ENCODE results near the gene HOXD1.

The HOXD1 gene

GRCh38 chr2:176164611-176165369 is 23.7 kb upstream of the HOXD1 start:
- Mint-ChIP-seq H3K9me3 (peaks cover 0 to 4% of the 10 kb centered on the region in 2 donors), H3K4me1 (ENCODE audit: low read depth in 2 of 2) (peaks cover 3 to 10% of the 10 kb centered on the region in 2 donors), H3K27me3 (peaks cover 87 to 100% of the 10 kb centered on the region in 2 donors), H3K36me3 (ENCODE audit: insufficient read depth) (peaks cover 28% of the 10 kb centered on the region), H3K27ac (no peak overlapping the region), H3K4me3 (peak overlapping the region in 1 of 2 donors; percentile 37)
- no peak for DNase-seq
- ATAC-seq (replicated peaks): no peak

- Mint-ChIP-seq H3K9me3 (peaks cover 0 to 4% of the 10 kb centered on the region in 2 donors), H3K27me3 (peaks cover 90 to 100% of the 10 kb centered on the region in 2 donors), H3K4me3 (peak overlapping the region in 1 of 2 donors; percentile 37), H3K4me1 (ENCODE audit: low read depth in 2 of 2) (peaks cover 3 to 10% of the 10 kb centered on the region in 2 donors), H3K27ac (no peak overlapping the region), H3K36me3 (ENCODE audit: insufficient read depth) (peaks cover 26% of the 10 kb centered on the region)
- ATAC-seq (replicated peaks) (no peak), DNase-seq (no peak)
Measured at GRCh38 chr2:176165370-176166050, 23.0 kb upstream of the HOXD1 start.

- Mint-ChIP-seq H3K27me3 (peaks cover 90 to 100% of the 10 kb centered on the region in 2 donors), H3K27ac (no peak overlapping the region), H3K4me3 (no peak overlapping the region), H3K36me3 (ENCODE audit: insufficient read depth) (peaks cover 19% of the 10 kb centered on the region), H3K4me1 (ENCODE audit: low read depth in 2 of 2) (peaks cover 3 to 7% of the 10 kb centered on the region in 2 donors), H3K9me3 (peaks cover 0 to 4% of the 10 kb centered on the region in 2 donors)
- ATAC-seq (replicated peaks) (no peak), DNase-seq (no peak)
Measured at GRCh38 chr2:176166272-176166671, 22.2 kb upstream of the HOXD1 start.

- no peak overlapping the region for H3K27ac Mint-ChIP-seq
- H3K4me1 Mint-ChIP-seq (ENCODE audit: low read depth in 2 of 2): peaks cover 3 to 9% of the 10 kb centered on the region in 2 donors
- no peak for ATAC-seq (replicated peaks)
- H3K27me3 Mint-ChIP-seq: peaks cover 87 to 100% of the 10 kb centered on the region in 2 donors
- H3K9me3 Mint-ChIP-seq: peaks cover 0 to 4% of the 10 kb centered on the region in 2 donors
- peaks cover 19% of the 10 kb centered on the region for H3K36me3 Mint-ChIP-seq (ENCODE audit: insufficient read depth)
- DNase-seq: no peak
- no peak overlapping the region for H3K4me3 Mint-ChIP-seq
Measured at GRCh38 chr2:176167398-176167797, 21.1 kb upstream of the HOXD1 start.

- DNase-seq (no peak), ATAC-seq (replicated peaks) (no peak)
- H3K27ac Mint-ChIP-seq: no peak overlapping the region
- peaks cover 0 to 2% of the 10 kb centered on the region in 2 donors for H3K9me3 Mint-ChIP-seq
- H3K27me3 Mint-ChIP-seq: peaks cover 88 to 100% of the 10 kb centered on the region in 2 donors
- H3K36me3 Mint-ChIP-seq (ENCODE audit: insufficient read depth): peaks cover 7% of the 10 kb centered on the region
- H3K4me3 Mint-ChIP-seq: no peak overlapping the region
- H3K4me1 Mint-ChIP-seq (ENCODE audit: low read depth in 2 of 2): peaks cover 1 to 8% of the 10 kb centered on the region in 2 donors
Measured at GRCh38 chr2:176169181-176169580, 19.3 kb upstream of the HOXD1 start.

GRCh38 chr2:176169711-176170110 is 18.8 kb upstream of the HOXD1 start:
- no peak overlapping the region for H3K4me3 Mint-ChIP-seq
- peaks cover 5% of the 10 kb centered on the region for H3K36me3 Mint-ChIP-seq (ENCODE audit: insufficient read depth)
- peaks cover 87 to 100% of the 10 kb centered on the region in 2 donors for H3K27me3 Mint-ChIP-seq
- no peak overlapping the region for H3K27ac Mint-ChIP-seq
- ATAC-seq (replicated peaks) (no peak), DNase-seq (no peak)
- H3K4me1 Mint-ChIP-seq (ENCODE audit: low read depth in 2 of 2): peaks cover 0 to 4% of the 10 kb centered on the region in 2 donors
- H3K9me3 Mint-ChIP-seq: no peaks in the 10 kb centered on the region

GRCh38 chr2:176170602-176171305 is 17.7 kb upstream of the HOXD1 start:
- Mint-ChIP-seq H3K9me3 (no peaks in the 10 kb centered on the region), H3K27me3 (peaks cover 87 to 100% of the 10 kb centered on the region in 2 donors), H3K27ac (no peak overlapping the region), H3K36me3 (ENCODE audit: insufficient read depth) (no peaks in the 10 kb centered on the region), H3K4me3 (no peak overlapping the region), H3K4me1 (ENCODE audit: low read depth in 2 of 2) (peaks cover 0 to 5% of the 10 kb centered on the region in 2 donors)
- ATAC-seq (replicated peaks): no peak
- DNase-seq: no peak

GRCh38 chr2:176171351-176172006 is 17.0 kb upstream of the HOXD1 start:
- H3K4me3 Mint-ChIP-seq: no peak overlapping the region
- no peaks in the 10 kb centered on the region for H3K9me3 Mint-ChIP-seq
- H3K27me3 Mint-ChIP-seq: peaks cover 87 to 100% of the 10 kb centered on the region in 2 donors
- no peaks in the 10 kb centered on the region for H3K36me3 Mint-ChIP-seq (ENCODE audit: insufficient read depth)
- no peak for DNase-seq
- no peak overlapping the region for H3K27ac Mint-ChIP-seq
- peaks cover 0 to 7% of the 10 kb centered on the region in 2 donors for H3K4me1 Mint-ChIP-seq (ENCODE audit: low read depth in 2 of 2)
- no peak for ATAC-seq (replicated peaks)

GRCh38 chr2:176172007-176172894 is 16.2 kb upstream of the HOXD1 start:
- no peak overlapping the region for H3K27ac Mint-ChIP-seq
- peaks cover 0 to 7% of the 10 kb centered on the region in 2 donors for H3K4me1 Mint-ChIP-seq (ENCODE audit: low read depth in 2 of 2)
- ATAC-seq (replicated peaks) (no peak), DNase-seq (no peak)
- H3K9me3 Mint-ChIP-seq: no peaks in the 10 kb centered on the region
- no peaks in the 10 kb centered on the region for H3K36me3 Mint-ChIP-seq (ENCODE audit: insufficient read depth)
- peaks cover 87 to 100% of the 10 kb centered on the region in 2 donors for H3K27me3 Mint-ChIP-seq
- peak overlapping the region in 1 of 2 donors; percentile 26 for H3K4me3 Mint-ChIP-seq

- Mint-ChIP-seq H3K9me3 (no peaks in the 10 kb centered on the region), H3K4me1 (ENCODE audit: low read depth in 2 of 2) (peaks cover 0 to 8% of the 10 kb centered on the region in 2 donors), H3K4me3 (no peak overlapping the region), H3K36me3 (ENCODE audit: insufficient read depth) (no peaks in the 10 kb centered on the region), H3K27me3 (peaks cover 87 to 100% of the 10 kb centered on the region in 2 donors), H3K27ac (no peak overlapping the region)
- no peak for ATAC-seq (replicated peaks)
- no peak for DNase-seq
Measured at GRCh38 chr2:176172895-176173566, 15.4 kb upstream of the HOXD1 start.

GRCh38 chr2:176173567-176174381 is 14.7 kb upstream of the HOXD1 start:
- Mint-ChIP-seq H3K9me3 (no peaks in the 10 kb centered on the region), H3K27me3 (peaks cover 91 to 100% of the 10 kb centered on the region in 2 donors), H3K27ac (no peak overlapping the region), H3K36me3 (ENCODE audit: insufficient read depth) (peaks cover 2% of the 10 kb centered on the region), H3K4me3 (no peak overlapping the region), H3K4me1 (ENCODE audit: low read depth in 2 of 2) (peaks cover 0 to 8% of the 10 kb centered on the region in 2 donors)
- ATAC-seq (replicated peaks) (no peak), DNase-seq (no peak)
